Pancreas (tissue), 10 donors: Measurements from ENCODE around the gene FAXDC2. TPM values are rescaled to one million over a fixed set of nuclear protein-coding genes. Genes with fewer than 3 reads are reported as not detected.
A peak's percentile ranks its signal among the peaks of the same experiment; 100 is the strongest.

Source experiments
- ATAC-seq, 4 donors: fragments of 200-7000 bp; cut with Tn5 transposase; one replicate each; pipeline versions ENCODE4 v1.8.0 to v1.9.1; 2020; ENCODE audit warnings: mild to moderate bottlenecking in 4 of 4, moderate library complexity in 4 of 4
- DNase-seq, 6 donors: peaks; one replicate each; pipeline ENCODE4 v3.0.0-alpha.2; 2020
- FAIRE-seq: peaks from 2 replicates; lab custom pipeline; 2012; peaks lifted over from hg19 to GRCh38; lab: Jason Lieb, UNC
- H3K27ac ChIP-seq, 4 donors: fragments of 200-600 bp; sonication (generic); 1 replicate in 3 of 4; 2 replicates in 1 of 4; pipeline versions ENCODE4 v1.5.0 to v1.8.0; 2020
- H3K27me3 ChIP-seq, 4 donors: fragments of 200-600 bp; one replicate each; pipeline ENCODE4 v1.8.0; 2021
- H3K36me3 ChIP-seq, 3 donors: fragments of 200-600 bp; sonication (generic) in 1 of 3; one replicate each; pipeline versions ENCODE4 v1.5.0 to v1.8.0; 2020 to 2021
- H3K4me1 ChIP-seq, 3 donors: fragments of 200-600 bp; one replicate each; pipeline ENCODE4 v1.8.0; 2021
- H3K4me3 ChIP-seq, 4 donors: fragments of 200-600 bp; sonication (generic) in 2 of 4; one replicate each; pipeline versions ENCODE4 v1.5.0 to v1.8.0; 2020 to 2021
- H3K9me3 ChIP-seq, 4 donors: fragments of 200-600 bp; one replicate each; pipeline ENCODE4 v1.8.0; 2021
- WGBS, 2 donors: extraction: QIAGEN DNeasy Blood & Tissue Kit; methylation state at CpG; one replicate each; pipeline ENCODE4 v1.1.7; 2013; 5-methylcytosine and 5-hydroxymethylcytosine counted together
- intact Hi-C, 3 donors: fragments of 100-400 bp; cut with DNase I; formaldehyde crosslinking; loops; one replicate each; pipeline versions ENCODE4 v1.11.1 to v1.14.2; 2022
- polyA plus RNA-seq, 2 donors: library from polyadenylated mRNA; stranded (reverse); fragments of 200-250 nt; gene quantifications; one replicate each; pipeline ENCODE4 v1.2.3, GENCODE V29; 2013
- total RNA-seq, 6 donors: library from RNA; stranded (reverse); fragmentation: NEBNext Ultra II Directional in 4 of 6; extraction: Animal tissue kit (Norgen Biotek cat#: 25700) in 4 of 6; gene quantifications; one replicate each; pipeline versions ENCODE4 v1.2.1 to v1.2.4, GENCODE V29; 2021 to 2023
- TF ChIP-seq, protein P1 (sequence below), 4 donors: fragments of 200-600 bp; sonication (generic) in 3 of 4; IDR thresholded peaks; one replicate each; pipeline versions ENCODE4 v1.5.0 to v1.8.0; 2021; ENCODE audit warnings: antibody characterized with exemption in 4 of 4
- donor health status: healthy with polysubstance abuse.
- donor health status: DM: no; HTN: no; CAD: no; lungs with moderate emphysema.
- donor health status: DM: no; HTN: no; CAD: no.
- donor health status: control.
- donor health status: control.
- donor health status: Bipolar disorder and iron deficiency.
- donor health status: DM: yes; HTN: yes; CAD: no.
- donor health status: DM: no; HTN: no; CAD: no.
- donor health status: DM: no; HTN: no; CAD: no.
- donor health status: DM: yes; HTN: yes; CAD: no.

FAXDC2 gene
- total and polyA plus RNA-seq, 8 donors, result 2.0 to 11.8 (median 4.7) TPM

DNA sequence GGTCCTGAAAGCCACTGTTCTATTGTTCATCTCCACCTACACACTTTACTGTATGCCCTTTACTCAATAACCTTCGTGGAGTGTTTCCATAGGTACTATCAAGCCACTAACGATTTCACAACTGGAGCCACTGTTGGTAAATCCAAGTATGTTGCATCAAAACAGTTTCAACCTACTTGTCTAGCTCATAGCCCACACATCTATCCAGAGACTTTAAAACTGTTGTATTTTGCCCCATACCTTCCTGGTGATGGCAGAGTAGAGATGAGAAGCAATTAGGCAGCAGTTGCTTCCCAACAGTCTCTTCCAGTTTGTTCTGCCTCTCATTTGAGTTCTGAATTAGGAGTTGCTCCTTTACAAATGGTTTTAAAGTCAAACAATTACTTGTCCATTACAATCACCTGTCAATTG, 607 bp downstream of the FAXDC2 start:
- 23% methylated on average over 2 of the region's 2 CpGs for WGBS, 2 donors
- intact Hi-C loops, result no loop called here
- no peaks in the 10 kb centered on the region for H3K27me3 ChIP-seq
- H3K4me3 ChIP-seq, result peak overlapping the region in 3 of 4 donors; percentile 18 to 36 (median 32)
- ATAC-seq (peak in 3 of 4 donors; percentile 41 to 66 (median 45)), DNase-seq (no peak), FAIRE-seq (no peak)
- H3K4me1 ChIP-seq, result no peaks in the 10 kb centered on the region
- H3K27ac ChIP-seq, result peak overlapping the region in 3 of 4 donors; percentile 38 to 81 (median 73)
- H3K9me3 ChIP-seq, result no peaks in the 10 kb centered on the region
- TF ChIP-seq, protein P1, sequence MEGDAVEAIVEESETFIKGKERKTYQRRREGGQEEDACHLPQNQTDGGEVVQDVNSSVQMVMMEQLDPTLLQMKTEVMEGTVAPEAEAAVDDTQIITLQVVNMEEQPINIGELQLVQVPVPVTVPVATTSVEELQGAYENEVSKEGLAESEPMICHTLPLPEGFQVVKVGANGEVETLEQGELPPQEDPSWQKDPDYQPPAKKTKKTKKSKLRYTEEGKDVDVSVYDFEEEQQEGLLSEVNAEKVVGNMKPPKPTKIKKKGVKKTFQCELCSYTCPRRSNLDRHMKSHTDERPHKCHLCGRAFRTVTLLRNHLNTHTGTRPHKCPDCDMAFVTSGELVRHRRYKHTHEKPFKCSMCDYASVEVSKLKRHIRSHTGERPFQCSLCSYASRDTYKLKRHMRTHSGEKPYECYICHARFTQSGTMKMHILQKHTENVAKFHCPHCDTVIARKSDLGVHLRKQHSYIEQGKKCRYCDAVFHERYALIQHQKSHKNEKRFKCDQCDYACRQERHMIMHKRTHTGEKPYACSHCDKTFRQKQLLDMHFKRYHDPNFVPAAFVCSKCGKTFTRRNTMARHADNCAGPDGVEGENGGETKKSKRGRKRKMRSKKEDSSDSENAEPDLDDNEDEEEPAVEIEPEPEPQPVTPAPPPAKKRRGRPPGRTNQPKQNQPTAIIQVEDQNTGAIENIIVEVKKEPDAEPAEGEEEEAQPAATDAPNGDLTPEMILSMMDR (IDR thresholded peaks at IDR 0.05), result no peak
- H3K36me3 ChIP-seq, result no peaks in the 10 kb centered on the region

DNA sequence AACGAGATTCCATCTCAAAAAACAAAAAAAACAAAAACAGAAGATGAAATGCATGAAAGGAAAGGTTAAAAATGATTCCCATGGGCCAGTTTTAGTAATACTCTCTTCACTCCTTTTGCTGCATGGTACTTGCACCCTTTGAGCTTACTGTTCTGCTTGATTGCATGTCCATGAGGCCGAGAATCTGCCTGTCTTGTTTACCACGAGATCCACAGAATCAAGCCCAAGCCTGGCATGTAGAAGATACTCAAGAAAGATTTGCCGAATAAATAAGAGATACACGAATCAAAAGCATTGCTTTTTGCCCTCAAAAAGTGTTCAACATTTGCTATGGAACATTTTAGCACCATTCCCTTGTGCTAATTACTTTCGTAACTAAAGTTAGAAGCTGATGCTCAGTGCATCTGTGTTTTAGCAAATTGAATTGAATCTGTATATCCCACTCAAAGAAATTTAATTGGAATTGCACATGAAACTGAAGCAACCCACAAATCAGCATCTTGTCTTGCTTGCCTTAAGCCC, 1.1 kb downstream of the FAXDC2 start:
- ATAC-seq (no peak), FAIRE-seq (no peak), DNase-seq (no peak)
- TF ChIP-seq, protein P1 (IDR thresholded peaks at IDR 0.05), result no peak
- peak overlapping the region in 1 of 4 donors; percentile 32 for H3K4me3 ChIP-seq
- H3K27me3 ChIP-seq, result no peaks in the 10 kb centered on the region
- no peaks in the 10 kb centered on the region for H3K36me3 ChIP-seq
- no peaks in the 10 kb centered on the region for H3K4me1 ChIP-seq
- 64 to 71% methylated on average over 6 of the region's 6 CpGs for WGBS, 2 donors
- intact Hi-C loops, result no loop called here
- no peaks in the 10 kb centered on the region for H3K9me3 ChIP-seq
- peak overlapping the region in 2 of 4 donors; percentile 73 to 81 for H3K27ac ChIP-seq

DNA sequence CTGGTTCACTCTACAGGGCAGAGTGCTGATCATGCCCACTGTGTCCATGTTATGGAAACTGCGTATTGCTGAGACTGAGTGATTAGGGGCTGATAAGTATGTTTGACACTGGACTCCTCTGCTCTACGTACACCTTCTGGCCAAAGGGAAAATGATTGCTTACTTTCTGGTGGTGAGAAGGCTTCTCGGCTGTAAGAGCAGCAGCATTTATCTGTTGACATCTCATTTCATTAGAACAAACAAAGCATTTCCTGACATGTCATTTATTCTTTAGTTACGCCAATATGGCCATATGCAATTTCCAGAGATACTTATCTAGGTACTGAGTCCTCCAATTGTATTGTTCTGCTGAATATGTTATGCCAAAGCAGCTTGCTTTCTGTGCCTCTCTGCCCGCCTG, 5.6 kb downstream of the FAXDC2 start:
- no peaks in the 10 kb centered on the region for H3K9me3 ChIP-seq
- 56 to 61% methylated on average over 5 of the region's 5 CpGs for WGBS, 2 donors
- H3K4me3 ChIP-seq, result no peak overlapping the region
- intact Hi-C loops, result no loop called here
- no peak for FAIRE-seq
- no peaks in the 10 kb centered on the region for H3K4me1 ChIP-seq
- no peak overlapping the region for H3K27ac ChIP-seq
- peak in 1 of 4 donors; percentile 38 for ATAC-seq
- DNase-seq, result no peak
- no peaks in the 10 kb centered on the region for H3K36me3 ChIP-seq
- TF ChIP-seq, protein P1 (IDR thresholded peaks at IDR 0.05), result no peak
- H3K27me3 ChIP-seq, result no peaks in the 10 kb centered on the region

DNA sequence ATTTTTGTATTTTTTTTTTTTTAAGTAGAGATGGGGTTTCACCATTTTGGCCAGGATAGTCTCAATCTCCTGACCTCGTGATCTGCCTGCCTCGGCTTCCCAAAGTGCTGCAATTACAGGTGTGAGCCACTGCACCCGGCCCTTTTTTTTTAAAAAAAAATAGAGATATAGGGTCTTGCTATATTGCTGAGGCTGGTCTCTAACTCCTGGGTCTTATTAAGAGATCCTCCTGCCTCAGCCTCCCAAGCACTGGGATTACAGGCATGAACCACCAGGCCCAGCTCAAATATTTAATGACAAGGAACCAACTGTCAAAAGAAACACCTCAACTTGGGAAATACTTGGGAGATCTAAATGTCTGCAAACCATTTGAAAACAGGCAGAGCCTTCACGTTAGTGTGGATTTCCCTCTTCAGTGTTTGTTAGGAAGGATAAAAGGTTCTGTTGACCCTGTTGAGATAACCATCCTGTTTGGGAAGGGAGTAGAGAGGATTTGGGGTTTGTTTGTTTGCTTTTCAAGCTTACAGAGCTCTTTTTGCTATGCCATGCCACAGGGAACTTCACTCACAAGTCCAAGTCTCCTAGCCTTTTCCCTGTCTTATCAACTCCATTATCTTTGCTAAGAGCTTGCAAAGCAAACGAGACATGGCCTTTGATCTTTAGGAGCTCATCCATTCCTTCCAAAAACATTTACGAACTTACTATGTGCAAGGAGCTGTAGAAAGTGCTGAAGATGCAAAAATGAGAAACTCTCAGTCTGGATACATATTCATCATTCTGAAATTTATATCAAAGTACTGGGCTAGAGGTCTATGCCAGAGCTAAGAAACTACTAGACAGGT, 7.5 kb downstream of the FAXDC2 start:
- DNase-seq (no peak), FAIRE-seq (no peak), ATAC-seq (no peak)
- WGBS, 2 donors, result 69 to 70% methylated on average over 6 of the region's 6 CpGs
- TF ChIP-seq, protein P1 (IDR thresholded peaks at IDR 0.05), result no peak
- H3K27me3 ChIP-seq, result no peaks in the 10 kb centered on the region
- H3K4me1 ChIP-seq, result no peaks in the 10 kb centered on the region
- H3K9me3 ChIP-seq, result no peaks in the 10 kb centered on the region
- H3K4me3 ChIP-seq, result no peak overlapping the region
- H3K27ac ChIP-seq, result no peak overlapping the region
- intact Hi-C loops, result no loop called here
- no peaks in the 10 kb centered on the region for H3K36me3 ChIP-seq

DNA sequence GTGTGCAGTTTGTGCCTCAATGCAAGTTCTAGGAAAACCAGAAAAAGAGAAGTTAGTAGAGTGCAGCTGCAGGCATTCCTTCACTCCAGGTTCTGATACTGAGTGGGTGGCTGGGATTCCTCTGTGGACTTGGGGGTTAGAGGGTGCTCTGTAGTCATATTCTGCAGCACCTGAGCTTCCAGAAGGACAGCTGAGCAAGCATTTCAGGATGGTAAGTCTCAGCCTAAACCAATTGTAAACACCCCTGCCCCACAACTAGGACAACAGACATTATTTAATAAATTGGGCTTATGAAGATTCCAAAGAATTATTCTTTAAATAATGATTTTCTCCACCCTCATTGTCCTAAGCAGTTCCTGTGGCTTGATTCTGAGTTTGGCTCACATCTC, 9.1 kb downstream of the FAXDC2 start:
- H3K36me3 ChIP-seq, result no peaks in the 10 kb centered on the region
- ATAC-seq, result no peak
- H3K9me3 ChIP-seq, result no peaks in the 10 kb centered on the region
- peaks cover 0 to 5% (median 0%) of the 10 kb centered on the region in 3 donors for H3K4me1 ChIP-seq
- DNase-seq, result no peak
- H3K27ac ChIP-seq, result no peak overlapping the region
- no peak overlapping the region for H3K4me3 ChIP-seq
- intact Hi-C loops, result no loop called here
- no peaks in the 10 kb centered on the region for H3K27me3 ChIP-seq
- no peak for FAIRE-seq
- TF ChIP-seq, protein P1 (IDR thresholded peaks at IDR 0.05), result no peak
